DND-41 (cell line): ENCODE data around the gene SHROOM3.
"Not testable (repeated sequence)": the region's sequence is repeated elsewhere in the genome, so short reads cannot be mapped to it uniquely, and the experiment has no call there.

Experiments used
- ATAC-seq: fragments of 200-7000 bp; cut with Tn5 transposase; 3 replicates; pipeline ENCODE4 v1.9.1; 2021; ENCODE audit warnings: low read depth; ENCODE audit not compliant: insufficient read depth
- DNase-seq: peaks from one replicate; pipeline ENCODE4 v3.0.0-alpha.2; 2020
- H2AFZ ChIP-seq: 2 replicates; pipeline ENCODE4 v1.6.0; 2012; ENCODE audit warnings: low read depth, low read length
- H3K27ac ChIP-seq: 2 replicates; pipeline ENCODE4 v1.5.1; 2012; ENCODE audit warnings: low read length, inconsistent platforms
- H3K27me3 ChIP-seq: fragments of 200-600 bp; sonication (generic); 2 replicates; pipeline ENCODE4 v1.6.0; 2012; ENCODE audit warnings: low read length, mild to moderate bottlenecking, inconsistent platforms; ENCODE audit not compliant: insufficient read depth, poor library complexity
- H3K36me3 ChIP-seq: 2 replicates; pipeline ENCODE4 v1.5.1; 2012; ENCODE audit warnings: low read length, inconsistent platforms; ENCODE audit not compliant: insufficient read depth
- H3K4me1 ChIP-seq: 2 replicates; pipeline ENCODE4 v1.5.1; 2012; ENCODE audit warnings: mild to moderate bottlenecking, low read length; ENCODE audit not compliant: insufficient read depth
- H3K4me2 ChIP-seq: 2 replicates; pipeline ENCODE4 v1.6.0; 2012; ENCODE audit warnings: mild to moderate bottlenecking, moderate library complexity, low read length, inconsistent platforms; ENCODE audit not compliant: insufficient read depth
- H3K4me3 ChIP-seq, 2 experiments: fragments of 200-600 bp in 1 of 2; shearing (Covaris generic) in 1 of 2; 2 replicates each; pipeline ENCODE4 v1.5.1; 2012 to 2016; ENCODE audit warnings: inconsistent platforms in 2 of 2, low read length in 2 of 2, mild to moderate bottlenecking in 2 of 2, low read depth in 1 of 2, moderate library complexity in 1 of 2
- H3K79me2 ChIP-seq: 2 replicates; pipeline ENCODE4 v1.6.0; 2012; ENCODE audit warnings: low read length, inconsistent platforms; ENCODE audit not compliant: insufficient read depth
- H3K9ac ChIP-seq: 2 replicates; pipeline ENCODE4 v1.6.0; 2012; ENCODE audit warnings: low read depth, mild to moderate bottlenecking, inconsistent platforms, low read length, moderate library complexity
- H3K9me3 ChIP-seq: 2 replicates; pipeline ENCODE4 v1.5.1; 2012; ENCODE audit warnings: low read length, moderate library complexity, mild to moderate bottlenecking, inconsistent platforms; ENCODE audit not compliant: insufficient read depth, severe bottlenecking
- H4K20me1 ChIP-seq: 2 replicates; pipeline ENCODE4 v1.6.0; 2012; ENCODE audit warnings: low read length; ENCODE audit not compliant: insufficient read depth
- CTCF ChIP-seq: IDR thresholded peaks from 2 replicates; pipeline ENCODE4 v1.5.1; 2012; ENCODE audit warnings: borderline replicate concordance, low read length, moderate library complexity, mild to moderate bottlenecking; ENCODE audit not compliant: poor library complexity, severe bottlenecking; ENCODE audit errors: extremely low read depth
- EZH2 ChIP-seq: IDR thresholded peaks from 3 replicates; pipeline ENCODE4 v1.6.1; 2012; ENCODE audit warnings: borderline replicate concordance, low read depth, mild to moderate bottlenecking, moderate library complexity, low read length, inconsistent platforms; ENCODE audit not compliant: severe bottlenecking

SHROOM3 gene

GRCh38 chr4:76453232-76453631 is 18.2 kb downstream of the SHROOM3 start:
- Histone ChIP-seq H3K27ac (no peak overlapping the region), H3K79me2 (no peaks in the 10 kb centered on the region), H3K4me3 (no peak overlapping the region), H3K9ac (no peak overlapping the region), H3K36me3 (no peaks in the 10 kb centered on the region), H3K9me3 (no peaks in the 10 kb centered on the region), H4K20me1 (no peaks in the 10 kb centered on the region), H3K4me1 (no peaks in the 10 kb centered on the region), H3K4me2 (no peak overlapping the region), H2AFZ (no peak overlapping the region), H3K27me3 (peaks cover under 1% of the 10 kb centered on the region)
- ATAC-seq, result no peak
- TF ChIP-seq EZH2 (no peak), CTCF (no peak)
- no peak for DNase-seq

DNA sequence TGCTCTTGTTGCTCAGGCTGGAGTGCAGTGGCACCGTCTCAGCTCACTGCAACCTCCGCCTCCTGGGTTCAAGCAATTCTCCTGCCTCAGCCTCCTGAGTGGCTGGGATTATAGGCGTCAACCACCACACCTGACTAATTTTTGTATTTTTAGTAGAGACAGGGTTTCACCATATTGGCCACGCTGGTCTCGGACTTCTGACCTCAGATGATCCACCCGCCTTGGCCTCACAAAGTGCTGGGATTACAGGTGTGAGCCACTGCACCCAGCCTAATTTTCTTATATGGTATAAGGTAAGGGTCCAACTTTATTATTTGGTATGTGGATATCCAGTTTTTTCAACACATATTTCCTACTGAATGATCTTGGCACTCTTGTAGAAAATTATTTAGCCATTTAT is 19.0 kb downstream of the SHROOM3 start:
- not testable (repeated sequence) for H3K9ac ChIP-seq, DNase-seq, H3K4me3 ChIP-seq, H3K36me3 ChIP-seq, H3K79me2 ChIP-seq, ATAC-seq, H3K27ac ChIP-seq, H3K4me1 ChIP-seq, H2AFZ ChIP-seq, H3K27me3 ChIP-seq, H3K9me3 ChIP-seq, H4K20me1 ChIP-seq, H3K4me2 ChIP-seq

DNA sequence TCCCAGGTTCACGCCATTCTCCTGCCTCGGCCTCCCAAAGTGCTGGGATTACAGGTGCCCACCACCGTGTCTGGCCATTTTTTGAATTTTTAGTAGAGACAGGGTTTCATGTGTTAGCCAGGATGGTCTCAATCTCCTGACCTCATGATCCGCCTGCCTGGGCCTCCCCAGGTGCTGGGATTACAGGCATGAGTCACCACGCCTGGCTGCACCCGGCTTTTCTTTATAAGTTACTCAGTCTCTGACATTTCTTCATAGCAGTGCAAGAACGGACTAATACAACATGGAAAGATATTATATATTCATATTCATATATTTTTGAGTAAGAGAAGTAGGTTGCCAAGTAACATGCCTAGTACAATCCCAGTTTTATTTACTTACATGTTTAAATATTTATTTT is 22.9 kb downstream of the SHROOM3 start:
- Histone ChIP-seq H3K79me2 (no peaks in the 10 kb centered on the region), H3K4me1 (no peaks in the 10 kb centered on the region), H4K20me1 (no peaks in the 10 kb centered on the region), H3K27ac (no peak overlapping the region), H3K9ac (no peak overlapping the region), H3K36me3 (no peaks in the 10 kb centered on the region), H3K9me3 (no peaks in the 10 kb centered on the region), H3K4me2 (no peak overlapping the region), H3K4me3 (no peak overlapping the region), H3K27me3 (no peaks in the 10 kb centered on the region), H2AFZ (no peak overlapping the region)
- no peak for ATAC-seq
- DNase-seq, result no peak
- no peak for TF ChIP-seq EZH2
- no peak for TF ChIP-seq CTCF

DNA sequence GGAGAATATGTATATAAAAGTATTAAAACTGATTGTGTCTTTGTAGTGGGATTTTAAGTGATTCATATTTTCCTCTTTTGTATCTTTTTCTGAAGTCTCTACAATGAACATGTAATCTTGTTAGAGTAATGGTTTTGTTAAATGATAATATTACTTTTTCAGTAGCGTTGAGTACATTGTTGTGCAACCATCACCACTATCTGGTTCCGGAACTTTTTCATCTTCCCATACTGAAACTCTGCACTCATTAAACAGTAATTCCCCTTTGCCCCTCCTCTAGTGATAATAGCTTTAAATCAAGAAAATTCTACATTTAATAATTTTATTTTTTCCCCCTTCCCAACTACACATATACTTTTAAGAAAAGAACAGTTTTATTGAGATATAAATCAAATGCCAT is 23.3 kb downstream of the SHROOM3 start:
- Histone ChIP-seq H2AFZ (no peak overlapping the region), H3K4me2 (no peak overlapping the region), H3K27me3 (no peaks in the 10 kb centered on the region), H3K4me1 (no peaks in the 10 kb centered on the region), H3K36me3 (no peaks in the 10 kb centered on the region), H3K9ac (no peak overlapping the region), H3K27ac (no peak overlapping the region), H3K79me2 (no peaks in the 10 kb centered on the region), H4K20me1 (no peaks in the 10 kb centered on the region), H3K9me3 (peaks cover under 1% of the 10 kb centered on the region), H3K4me3 (no peak overlapping the region)
- no peak for DNase-seq
- TF ChIP-seq EZH2 (no peak), CTCF (no peak)
- no peak for ATAC-seq
